GM12801 (cell line): ENCODE measurements around the gene PLEKHH3.

Experiments
- CTCF ChIP-seq: IDR thresholded peaks from one replicate; pipeline ENCODE4 v1.5.1; 2011; ENCODE audit warnings: control low read depth; ENCODE audit not compliant: insufficient read length; ENCODE audit errors: extremely low read depth

PLEKHH3 gene

GRCh38 chr17:42685831-42686230 is 9.0 kb upstream of the PLEKHH3 start:
- no peak for TF ChIP-seq CTCF

GRCh38 chr17:42684929-42685556 is 8.2 kb upstream of the PLEKHH3 start:
- TF ChIP-seq CTCF: no peak

- TF ChIP-seq CTCF: no peak
Measured at GRCh38 chr17:42683407-42684034, 6.7 kb upstream of the PLEKHH3 start.

- no peak for TF ChIP-seq CTCF
Measured at GRCh38 chr17:42682722-42683403, 6.1 kb upstream of the PLEKHH3 start.

GRCh38 chr17:42681976-42682721 is 5.4 kb upstream of the PLEKHH3 start, which contains the start of gene CNTNAP1:
TSS of gene CNTNAP1 (plus strand) at chr17:42682531. CDS start at chr17:42682830, 299 bp downstream.
- no peak for TF ChIP-seq CTCF

GRCh38 chr17:42680331-42680808 is 3.6 kb upstream of the PLEKHH3 start:
- no peak for TF ChIP-seq CTCF
